ENCODE results near the gene PDCD4. TPM values are rescaled to one million over a fixed set of nuclear protein-coding genes. Genes with fewer than 3 reads are reported as not detected.

PDCD4 gene
- total RNA-seq = 43.9 and 70.8 TPM in 2 replicates

DNA sequence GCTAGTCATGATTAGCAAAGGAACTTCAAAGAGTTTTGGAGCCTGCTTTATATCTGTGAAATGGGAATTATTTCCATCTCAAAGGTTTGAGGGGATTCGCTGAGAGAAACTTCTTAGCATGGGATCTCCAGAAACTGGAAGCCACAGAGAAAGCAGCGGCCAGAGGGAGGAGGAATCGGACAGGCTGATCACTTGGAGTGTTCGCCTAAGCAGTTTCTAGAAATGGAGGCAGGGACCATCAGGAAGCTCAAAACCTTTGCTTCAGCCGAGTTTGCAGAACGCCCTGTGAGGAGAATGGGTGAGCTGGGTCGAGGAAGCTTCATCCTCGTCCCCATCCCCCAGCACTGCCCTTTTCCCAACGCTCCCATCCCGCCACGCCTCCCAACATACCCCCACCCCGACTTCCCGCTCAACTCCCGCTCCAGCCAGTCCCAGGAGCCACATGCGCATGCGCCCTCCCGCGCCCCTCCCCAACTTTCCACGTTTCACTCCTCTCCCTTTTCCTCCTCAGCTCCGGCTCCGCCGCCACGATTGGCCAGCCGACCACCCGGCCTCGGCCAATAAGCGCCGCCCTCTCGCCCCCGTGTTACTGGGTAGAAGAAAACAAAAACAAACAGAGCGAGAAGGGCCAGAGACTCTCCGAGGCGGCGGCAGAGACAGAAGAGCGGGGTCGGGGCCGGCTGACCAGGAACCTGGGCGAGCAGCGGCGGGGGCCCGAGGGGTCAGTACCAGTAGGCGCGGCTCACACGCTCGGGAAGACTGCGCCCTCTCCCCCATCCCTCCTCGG lies at the start of gene PDCD4:
Gene PDCD4 (plus strand): TSS at position 631 of the 787 bp plus-strand sequence. CDS start 4,100 bp downstream, outside the sequence.

DNA sequence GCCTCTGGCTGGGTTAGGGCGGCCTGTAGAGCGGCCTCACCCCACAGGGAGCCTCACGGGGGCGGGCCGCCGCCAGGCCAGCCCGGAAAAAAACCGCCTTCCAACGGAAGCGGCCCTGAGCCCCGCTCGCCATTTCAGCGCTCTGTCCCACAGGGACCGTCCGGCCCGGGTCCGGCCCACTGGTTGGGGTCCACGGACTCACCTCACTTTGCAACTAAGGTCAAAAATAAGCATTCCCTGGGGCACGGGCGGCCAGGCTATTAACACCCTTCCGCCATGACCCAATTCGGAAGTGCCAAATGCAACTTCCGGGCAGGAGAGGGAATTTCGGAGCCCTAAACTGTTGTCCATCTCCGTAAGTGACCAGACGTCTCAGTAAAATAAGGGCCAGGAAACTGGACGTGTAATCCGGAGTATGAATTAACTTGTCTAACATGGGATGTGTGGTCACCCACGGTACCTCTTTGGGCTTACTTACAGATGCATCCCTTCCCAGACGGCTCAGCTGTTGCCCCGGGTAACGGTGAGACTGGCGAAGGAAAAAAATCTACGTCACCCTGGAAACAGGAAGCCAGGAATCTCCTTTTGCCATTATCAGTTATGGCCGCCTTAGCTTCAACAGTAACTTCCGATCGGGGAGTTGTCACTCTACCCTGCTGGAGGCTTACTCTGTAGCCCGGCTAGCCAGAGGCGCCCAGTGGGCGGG lies 47.1 kb downstream of the PDCD4 start, which contains the start of gene BBIP1:
Gene BBIP1 (minus strand): TSS at position 538 of the 706 bp plus-strand sequence. CDS start 1,023 bp downstream, outside the sequence.

DNA sequence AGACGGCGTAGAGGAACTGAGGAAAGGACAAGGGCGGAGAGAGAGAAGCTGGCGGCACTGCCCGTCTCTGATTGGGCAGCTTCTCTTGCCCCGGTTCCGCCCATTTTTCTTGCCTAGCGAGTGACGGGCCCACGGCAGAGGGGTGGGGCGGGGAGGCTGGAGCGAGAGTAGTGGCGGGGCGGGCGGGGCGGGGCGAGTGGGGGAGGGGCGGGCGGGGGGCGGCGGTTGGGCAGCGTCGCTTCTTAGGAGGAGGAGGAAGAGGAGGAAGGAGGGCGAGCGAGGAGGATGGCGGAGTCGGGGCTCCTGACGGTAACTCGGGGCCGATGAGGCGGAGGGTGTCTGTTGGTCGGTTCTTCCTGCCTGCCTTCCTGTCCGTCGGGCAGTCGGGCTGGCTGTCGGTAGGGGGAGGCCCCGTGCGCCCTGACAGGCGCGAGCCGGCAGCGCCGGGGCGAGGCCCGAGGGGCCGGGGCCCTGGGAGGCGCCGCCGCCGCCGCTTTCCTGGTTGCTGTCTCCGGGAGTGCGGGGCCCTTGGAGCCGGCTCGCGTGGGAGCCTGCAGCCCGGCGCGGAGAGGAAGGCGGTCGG lies 47.7 kb downstream of the PDCD4 start, which contains the start of gene SHOC2:
Gene SHOC2 (plus strand): TSS at position 256 of the 583 bp plus-strand sequence. CDS start 44,755 bp downstream, outside the sequence.

Other genes starting within 250 kb of the PDCD4 start
- gene RBM20, start 227.6 kb upstream of the PDCD4 start, total RNA-seq = 0.66 and 1.1 TPM in 2 replicates
- gene BBIP1, start 47.3 kb downstream of the PDCD4 start, total RNA-seq = 31.7 and 43.1 TPM in 2 replicates
- gene SHOC2, start 47.7 kb downstream of the PDCD4 start, total RNA-seq = 48.6 and 49.0 TPM in 2 replicates
- 0.81 and 4.2 TPM in 2 replicates for gene ADRA2A, start 205.1 kb downstream of the PDCD4 start, total RNA-seq